ENCODE data around the gene PLVAP.

PLVAP gene

GRCh38 chr19:17328517-17329365 is 48.4 kb downstream of the PLVAP start:
- Histone ChIP-seq H3K27me3 (ENCODE audit: control insufficient read depth, insufficient read depth, low read length) (peaks cover 9% of the 10 kb centered on the region), H3K9me3 (ENCODE audit: control insufficient read depth, low read depth, low read length) (no peaks in the 10 kb centered on the region), H3K4me1 (ENCODE audit: control insufficient read depth, low read depth, low read length) (peaks cover 1% of the 10 kb centered on the region), H3K36me3 (ENCODE audit: control insufficient read depth, low read depth, low read length) (no peaks in the 10 kb centered on the region), H3K27ac (ENCODE audit: low read length) (no peak overlapping the region), H3K4me3 (ENCODE audit: low read length) (peak overlapping the region; percentile 77), H3K9ac (ENCODE audit: low read length) (peak overlapping the region; percentile 79)

GRCh38 chr19:17327654-17328516 is 49.3 kb downstream of the PLVAP start:
- Histone ChIP-seq H3K36me3 (ENCODE audit: control insufficient read depth, low read depth, low read length) (no peaks in the 10 kb centered on the region), H3K27me3 (ENCODE audit: control insufficient read depth, insufficient read depth, low read length) (peaks cover 9% of the 10 kb centered on the region), H3K4me1 (ENCODE audit: control insufficient read depth, low read depth, low read length) (no peaks in the 10 kb centered on the region), H3K27ac (ENCODE audit: low read length) (no peak overlapping the region), H3K9ac (ENCODE audit: low read length) (peak overlapping the region; percentile 79), H3K9me3 (ENCODE audit: control insufficient read depth, low read depth, low read length) (no peaks in the 10 kb centered on the region), H3K4me3 (ENCODE audit: low read length) (peak overlapping the region; percentile 77)

GRCh38 chr19:17327068-17327653 is 50.0 kb downstream of the PLVAP start:
- H3K4me3 ChIP-seq (ENCODE audit: low read length): peak overlapping the region; percentile 77
- H3K9me3 ChIP-seq (ENCODE audit: control insufficient read depth, low read depth, low read length): no peaks in the 10 kb centered on the region
- H3K4me1 ChIP-seq (ENCODE audit: control insufficient read depth, low read depth, low read length): no peaks in the 10 kb centered on the region
- peaks cover 9% of the 10 kb centered on the region for H3K27me3 ChIP-seq (ENCODE audit: control insufficient read depth, insufficient read depth, low read length)
- H3K27ac ChIP-seq (ENCODE audit: low read length): no peak overlapping the region
- H3K9ac ChIP-seq (ENCODE audit: low read length): no peak overlapping the region
- H3K36me3 ChIP-seq (ENCODE audit: control insufficient read depth, low read depth, low read length): no peaks in the 10 kb centered on the region

- H3K27ac ChIP-seq (ENCODE audit: low read length): no peak overlapping the region
- H3K36me3 ChIP-seq (ENCODE audit: control insufficient read depth, low read depth, low read length): peaks cover 4% of the 10 kb centered on the region
- H3K9ac ChIP-seq (ENCODE audit: low read length): no peak overlapping the region
- H3K9me3 ChIP-seq (ENCODE audit: control insufficient read depth, low read depth, low read length): no peaks in the 10 kb centered on the region
- H3K4me3 ChIP-seq (ENCODE audit: low read length): no peak overlapping the region
- peaks cover 9% of the 10 kb centered on the region for H3K27me3 ChIP-seq (ENCODE audit: control insufficient read depth, insufficient read depth, low read length)
- no peaks in the 10 kb centered on the region for H3K4me1 ChIP-seq (ENCODE audit: control insufficient read depth, low read depth, low read length)
These were observed 50.6 kb downstream of the PLVAP start for GRCh38 chr19:17326595-17326966.

- peaks cover 9% of the 10 kb centered on the region for H3K27me3 ChIP-seq (ENCODE audit: control insufficient read depth, insufficient read depth, low read length)
- H3K9ac ChIP-seq (ENCODE audit: low read length): no peak overlapping the region
- no peak overlapping the region for H3K4me3 ChIP-seq (ENCODE audit: low read length)
- peaks cover 7% of the 10 kb centered on the region for H3K36me3 ChIP-seq (ENCODE audit: control insufficient read depth, low read depth, low read length)
- no peaks in the 10 kb centered on the region for H3K4me1 ChIP-seq (ENCODE audit: control insufficient read depth, low read depth, low read length)
- no peak overlapping the region for H3K27ac ChIP-seq (ENCODE audit: low read length)
- no peaks in the 10 kb centered on the region for H3K9me3 ChIP-seq (ENCODE audit: control insufficient read depth, low read depth, low read length)
These were observed 51.1 kb downstream of the PLVAP start for GRCh38 chr19:17325881-17326594.

GRCh38 chr19:17325133-17325532 is 52.0 kb downstream of the PLVAP start:
- Histone ChIP-seq H3K9me3 (ENCODE audit: control insufficient read depth, low read depth, low read length) (no peaks in the 10 kb centered on the region), H3K36me3 (ENCODE audit: control insufficient read depth, low read depth, low read length) (peaks cover 13% of the 10 kb centered on the region), H3K4me1 (ENCODE audit: control insufficient read depth, low read depth, low read length) (no peaks in the 10 kb centered on the region), H3K4me3 (ENCODE audit: low read length) (no peak overlapping the region), H3K27me3 (ENCODE audit: control insufficient read depth, insufficient read depth, low read length) (peaks cover 9% of the 10 kb centered on the region), H3K9ac (ENCODE audit: low read length) (no peak overlapping the region), H3K27ac (ENCODE audit: low read length) (no peak overlapping the region)

- no peaks in the 10 kb centered on the region for H3K9me3 ChIP-seq (ENCODE audit: control insufficient read depth, low read depth, low read length)
- H3K27ac ChIP-seq (ENCODE audit: low read length): no peak overlapping the region
- no peaks in the 10 kb centered on the region for H3K4me1 ChIP-seq (ENCODE audit: control insufficient read depth, low read depth, low read length)
- no peak overlapping the region for H3K9ac ChIP-seq (ENCODE audit: low read length)
- H3K36me3 ChIP-seq (ENCODE audit: control insufficient read depth, low read depth, low read length): peaks cover 18% of the 10 kb centered on the region
- H3K4me3 ChIP-seq (ENCODE audit: low read length): no peak overlapping the region
- peaks cover 7% of the 10 kb centered on the region for H3K27me3 ChIP-seq (ENCODE audit: control insufficient read depth, insufficient read depth, low read length)
These were observed 52.6 kb downstream of the PLVAP start for GRCh38 chr19:17324357-17325114.

GRCh38 chr19:17323964-17324332 is 53.2 kb downstream of the PLVAP start:
- no peak overlapping the region for H3K9ac ChIP-seq (ENCODE audit: low read length)
- peaks cover 18% of the 10 kb centered on the region for H3K36me3 ChIP-seq (ENCODE audit: control insufficient read depth, low read depth, low read length)
- H3K4me3 ChIP-seq (ENCODE audit: low read length): no peak overlapping the region
- H3K4me1 ChIP-seq (ENCODE audit: control insufficient read depth, low read depth, low read length): no peaks in the 10 kb centered on the region
- peaks cover under 1% of the 10 kb centered on the region for H3K27me3 ChIP-seq (ENCODE audit: control insufficient read depth, insufficient read depth, low read length)
- H3K9me3 ChIP-seq (ENCODE audit: control insufficient read depth, low read depth, low read length): no peaks in the 10 kb centered on the region
- no peak overlapping the region for H3K27ac ChIP-seq (ENCODE audit: low read length)

GRCh38 chr19:17323300-17323963 is 53.7 kb downstream of the PLVAP start:
- peaks cover 18% of the 10 kb centered on the region for H3K36me3 ChIP-seq (ENCODE audit: control insufficient read depth, low read depth, low read length)
- H3K4me3 ChIP-seq (ENCODE audit: low read length): no peak overlapping the region
- H3K27me3 ChIP-seq (ENCODE audit: control insufficient read depth, insufficient read depth, low read length): no peaks in the 10 kb centered on the region
- no peaks in the 10 kb centered on the region for H3K4me1 ChIP-seq (ENCODE audit: control insufficient read depth, low read depth, low read length)
- no peak overlapping the region for H3K9ac ChIP-seq (ENCODE audit: low read length)
- H3K9me3 ChIP-seq (ENCODE audit: control insufficient read depth, low read depth, low read length): no peaks in the 10 kb centered on the region
- no peak overlapping the region for H3K27ac ChIP-seq (ENCODE audit: low read length)

GRCh38 chr19:17322854-17323253 is 54.3 kb downstream of the PLVAP start:
- Histone ChIP-seq H3K27ac (ENCODE audit: low read length) (no peak overlapping the region), H3K9ac (ENCODE audit: low read length) (no peak overlapping the region), H3K9me3 (ENCODE audit: control insufficient read depth, low read depth, low read length) (no peaks in the 10 kb centered on the region), H3K27me3 (ENCODE audit: control insufficient read depth, insufficient read depth, low read length) (no peaks in the 10 kb centered on the region), H3K4me1 (ENCODE audit: control insufficient read depth, low read depth, low read length) (no peaks in the 10 kb centered on the region), H3K36me3 (ENCODE audit: control insufficient read depth, low read depth, low read length) (peaks cover 18% of the 10 kb centered on the region), H3K4me3 (ENCODE audit: low read length) (no peak overlapping the region)

Data from iPS-18a (cell line).